ENCODE results near the gene IPCEF1. TPM values are rescaled to one million over a fixed set of nuclear protein-coding genes. Genes with fewer than 3 reads are reported as not detected.

IPCEF1 gene
- total RNA-seq, result 1.7 TPM in 1 of 2 replicates, not detected in the other

GRCh38 chr6:154356690-154357089 lies at the start of gene IPCEF1:
Gene IPCEF1 (minus strand): TSS chr6:154356803. CDS start chr6:154265947, 90,856 bp downstream.

Other genes with a start within 250 kb of the IPCEF1 start
- 6.1 and 6.7 TPM in 2 replicates for gene CNKSR3, start 153.9 kb upstream of the IPCEF1 start, total RNA-seq

Data from myometrial cell (primary cell).